Epithelial cell of proximal tubule (primary cell): ENCODE measurements around the gene RNF215. TPM values are rescaled to one million over a fixed set of nuclear protein-coding genes. Genes with fewer than 3 reads are reported as not detected.

ENCODE experiments used
- DNase-seq: peaks from one replicate; pipeline ENCODE4 v3.0.0-alpha.2; 2011; ENCODE audit warnings: low read depth
- H3K4me3 ChIP-seq: 2 replicates; pipeline ENCODE4 v1.5.1; 2011; ENCODE audit warnings: low read depth, mild to moderate bottlenecking, low read length
- CTCF ChIP-seq: conservative IDR thresholded peaks from 2 replicates; pipeline ENCODE4 v1.5.1; 2012; ENCODE audit warnings: low read depth, mild to moderate bottlenecking, low read length
- total RNA-seq: library from RNA; depleted of rRNA; stranded (reverse); fragments of >200 nt; gene quantifications from 2 replicates; pipeline ENCODE4 v1.2.3, GENCODE V29; 2015

The RNF215 gene
- total RNA-seq, 1 donor from 2014 or later = 28.0 TPM

- no peak for TF ChIP-seq CTCF
- no peak for DNase-seq
- H3K4me3 ChIP-seq = no peak overlapping the region
Measured at GRCh38 chr22:30334646-30335045, 52.6 kb downstream of the RNF215 start.

- H3K4me3 ChIP-seq = no peak overlapping the region
- no peak for DNase-seq
- no peak for TF ChIP-seq CTCF
Measured at GRCh38 chr22:30333707-30334087, 53.5 kb downstream of the RNF215 start.

- TF ChIP-seq CTCF = no peak
- no peak overlapping the region for H3K4me3 ChIP-seq
- DNase-seq = no peak
Measured at GRCh38 chr22:30332994-30333706, 54.1 kb downstream of the RNF215 start.

GRCh38 chr22:30332551-30332950, 54.7 kb downstream of the RNF215 start:
- TF ChIP-seq CTCF = no peak
- no peak for DNase-seq
- no peak overlapping the region for H3K4me3 ChIP-seq

Other genes with a start within 250 kb of the RNF215 start
- gene LIF, start 140.7 kb downstream of the RNF215 start, total RNA-seq = 48.7 and 49.8 TPM in 2 replicates
- gene OSM, start 120.6 kb downstream of the RNF215 start, total RNA-seq = not detected in 2 replicates
- gene CASTOR1, start 97.9 kb downstream of the RNF215 start, total RNA-seq = 6.4 and 14.3 TPM in 2 replicates
- gene TBC1D10A, start 60.5 kb downstream of the RNF215 start, total RNA-seq = 15.5 and 22.9 TPM in 2 replicates
- 42.6 and 44.2 TPM in 2 replicates for gene SF3A1, start 30.5 kb downstream of the RNF215 start, total RNA-seq
- 2.2 and 5.0 TPM in 2 replicates for gene CCDC157, start 30.4 kb downstream of the RNF215 start, total RNA-seq
- 36.2 and 49.6 TPM in 2 replicates for gene SEC14L2, start 9.6 kb upstream of the RNF215 start, total RNA-seq
- 79.7 and 115 TPM in 2 replicates for gene MTFP1, start 38.4 kb upstream of the RNF215 start, total RNA-seq
- not detected in 2 replicates for gene SEC14L3, start 84.6 kb upstream of the RNF215 start, total RNA-seq
- gene SEC14L4, start 118.3 kb upstream of the RNF215 start, total RNA-seq = 0.07 TPM in 1 of 2 replicates, not detected in the other
- gene SEC14L6, start 159.3 kb upstream of the RNF215 start, total RNA-seq = 2.1 and 11.6 TPM in 2 replicates
- 4.1 and 11.4 TPM in 2 replicates for gene GAL3ST1, start 187.3 kb upstream of the RNF215 start, total RNA-seq
- gene PES1, start 204.5 kb upstream of the RNF215 start, total RNA-seq = 97.5 and 123 TPM in 2 replicates
- 6.9 and 9.0 TPM in 2 replicates for gene TCN2, start 219.8 kb upstream of the RNF215 start, total RNA-seq
- 9.1 and 10.7 TPM in 2 replicates for gene SLC35E4, start 248.4 kb upstream of the RNF215 start, total RNA-seq